ENCODE results near the gene CANT1. TPM values are rescaled to one million over a fixed set of nuclear protein-coding genes. Genes with fewer than 3 reads are reported as not detected.
A peak's percentile ranks its signal among the peaks of the same experiment; 100 is the strongest.

The CANT1 gene
- total and polyA plus RNA-seq, 9 of the 15 experiments (the other 6 are each of a cell fraction or from before 2014, with no cell fraction given): 2.7 to 66.4 (median 22.5) TPM

DNA sequence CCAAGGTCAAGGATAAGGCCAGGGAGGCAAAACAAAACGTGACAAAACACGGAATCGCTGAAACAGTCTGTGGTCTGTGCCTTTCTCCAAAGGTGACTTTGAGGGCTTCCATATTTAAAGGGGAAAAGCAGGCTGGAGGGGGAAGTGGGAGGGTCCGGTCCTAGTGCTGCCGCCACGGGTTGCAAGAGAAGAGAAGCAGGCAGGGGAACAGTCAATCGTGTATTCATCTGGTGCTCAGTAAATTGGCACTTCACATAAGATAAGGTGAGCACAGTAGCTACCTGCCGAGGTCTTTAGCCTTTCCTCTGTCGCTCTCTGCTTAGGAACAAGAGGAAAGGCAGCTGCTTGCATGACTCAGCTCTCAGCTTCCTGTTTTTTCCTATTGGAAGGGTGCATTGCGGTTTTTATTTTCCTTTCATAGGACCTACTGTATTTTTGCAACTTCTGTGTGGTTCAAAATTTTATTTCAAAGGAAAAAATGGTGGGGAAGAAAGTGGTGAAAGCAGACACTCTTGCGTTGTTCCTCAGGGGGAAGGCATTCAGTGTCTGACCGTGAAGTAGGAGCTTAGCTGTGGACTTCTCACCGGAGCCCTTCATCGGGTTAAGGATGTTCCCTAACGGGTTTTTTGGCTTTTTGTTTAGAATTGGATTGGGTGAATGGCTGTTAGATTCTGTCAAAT lies 22.8 kb downstream of the CANT1 start (continued):
- TF ChIP-seq ZNF133 (CRISPR knock-in tag; IDR thresholded peaks at IDR 0.05) (no peak), MAFK (IDR thresholded peaks at IDR 0.05; ENCODE audit: low read length) (peak; percentile 77), MAFF (IDR thresholded peaks at IDR 0.05; ENCODE audit: low read length) (peak; percentile 80), MTA3 (IDR thresholded peaks at IDR 0.05; ENCODE audit: borderline replicate concordance) (peak; percentile 21; the same call in 1 of the 2 replicates), RFX7 (CRISPR knock-in tag; IDR thresholded peaks at IDR 0.05) (no peak), ETV6 (IDR thresholded peaks at IDR 0.05; ENCODE audit: borderline replicate concordance in 1 of 2, low read depth in 2 of 2, low read length in 1 of 2) (0 out of 4 replicates have a peak, but pooled peaks have one; percentile 23 to 56), ETV6 (CRISPR knock-in tag; IDR thresholded peaks at IDR 0.05; ENCODE audit: borderline replicate concordance) (no peak), ZNF780A (CRISPR knock-in tag; IDR thresholded peaks at IDR 0.05) (no peak), KLF6 (CRISPR knock-in tag; IDR thresholded peaks at IDR 0.05; ENCODE audit: borderline replicate concordance) (no peak), POLR2G (IDR thresholded peaks at IDR 0.05; ENCODE audit: low read depth, low read length) (no peak), RBM22 (IDR thresholded peaks at IDR 0.05; ENCODE audit: low read depth, low read length, poor library complexity, severe bottlenecking) (no peak), MBD1 (CRISPR knock-in tag; IDR thresholded peaks at IDR 0.05) (no peak), PCBP2 (IDR thresholded peaks at IDR 0.05; ENCODE audit: low read depth, low read length, poor library complexity, severe bottlenecking) (no peak), POLR2B (IDR thresholded peaks at IDR 0.05; ENCODE audit: low read depth, partially characterized antibody) (no peak), ZNF174 (CRISPR knock-in tag; IDR thresholded peaks at IDR 0.05) (no peak), KHSRP (IDR thresholded peaks at IDR 0.05) (no peak), NRF1 (conservative IDR thresholded peaks at IDR 0.05 in 1 of 2, IDR thresholded peaks at IDR 0.05 in 1 of 2) (no peak), ZNF282 (CRISPR knock-in tag; IDR thresholded peaks at IDR 0.05) (no peak), GABPB2 (CRISPR knock-in tag; conservative IDR thresholded peaks at IDR 0.05) (no peak), ATF1 (CRISPR knock-in tag; IDR thresholded peaks at IDR 0.05) (no peak), ATF1 (tag; IDR thresholded peaks at IDR 0.05) (no peak; the same call in 1 of the 2 replicates), POLR2AphosphoS5 (IDR thresholded peaks at IDR 0.05; ENCODE audit: control insufficient read depth, insufficient read depth, low read depth, low read length) (no peak), RBFOX2 (IDR thresholded peaks at IDR 0.05; ENCODE audit: low read depth, low read length) (no peak), HMGN3 (IDR thresholded peaks at IDR 0.05; ENCODE audit: borderline replicate concordance, extremely low read depth, insufficient read length, low read depth, low read length) (no peak)
- TF ChIP-seq, protein P1, sequence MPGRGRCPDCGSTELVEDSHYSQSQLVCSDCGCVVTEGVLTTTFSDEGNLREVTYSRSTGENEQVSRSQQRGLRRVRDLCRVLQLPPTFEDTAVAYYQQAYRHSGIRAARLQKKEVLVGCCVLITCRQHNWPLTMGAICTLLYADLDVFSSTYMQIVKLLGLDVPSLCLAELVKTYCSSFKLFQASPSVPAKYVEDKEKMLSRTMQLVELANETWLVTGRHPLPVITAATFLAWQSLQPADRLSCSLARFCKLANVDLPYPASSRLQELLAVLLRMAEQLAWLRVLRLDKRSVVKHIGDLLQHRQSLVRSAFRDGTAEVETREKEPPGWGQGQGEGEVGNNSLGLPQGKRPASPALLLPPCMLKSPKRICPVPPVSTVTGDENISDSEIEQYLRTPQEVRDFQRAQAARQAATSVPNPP (IDR thresholded peaks at IDR 0.05; ENCODE audit: borderline replicate concordance, insufficient read depth, insufficient read length): no peak
- TF ChIP-seq, protein P2, sequence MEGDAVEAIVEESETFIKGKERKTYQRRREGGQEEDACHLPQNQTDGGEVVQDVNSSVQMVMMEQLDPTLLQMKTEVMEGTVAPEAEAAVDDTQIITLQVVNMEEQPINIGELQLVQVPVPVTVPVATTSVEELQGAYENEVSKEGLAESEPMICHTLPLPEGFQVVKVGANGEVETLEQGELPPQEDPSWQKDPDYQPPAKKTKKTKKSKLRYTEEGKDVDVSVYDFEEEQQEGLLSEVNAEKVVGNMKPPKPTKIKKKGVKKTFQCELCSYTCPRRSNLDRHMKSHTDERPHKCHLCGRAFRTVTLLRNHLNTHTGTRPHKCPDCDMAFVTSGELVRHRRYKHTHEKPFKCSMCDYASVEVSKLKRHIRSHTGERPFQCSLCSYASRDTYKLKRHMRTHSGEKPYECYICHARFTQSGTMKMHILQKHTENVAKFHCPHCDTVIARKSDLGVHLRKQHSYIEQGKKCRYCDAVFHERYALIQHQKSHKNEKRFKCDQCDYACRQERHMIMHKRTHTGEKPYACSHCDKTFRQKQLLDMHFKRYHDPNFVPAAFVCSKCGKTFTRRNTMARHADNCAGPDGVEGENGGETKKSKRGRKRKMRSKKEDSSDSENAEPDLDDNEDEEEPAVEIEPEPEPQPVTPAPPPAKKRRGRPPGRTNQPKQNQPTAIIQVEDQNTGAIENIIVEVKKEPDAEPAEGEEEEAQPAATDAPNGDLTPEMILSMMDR (IDR thresholded peaks at IDR 0.05 in 2 of 3, conservative IDR thresholded peaks at IDR 0.05 in 1 of 3; ENCODE audit: insufficient read depth in 2 of 3, low read depth in 1 of 3, low read length in 3 of 3): no peak; a peak in 1 of 6 replicates
